Ectodermal cell (in vitro differentiated cells): Measurements from ENCODE around the gene URI1. TPM values are rescaled to one million over a fixed set of nuclear protein-coding genes. Genes with fewer than 3 reads are reported as not detected.
A peak's percentile ranks its signal among the peaks of the same experiment; 100 is the strongest.
"Not testable (repeated sequence)": the region's sequence is repeated elsewhere in the genome, so short reads cannot be mapped to it uniquely, and the experiment has no call there.

ENCODE experiments used
- H3K27ac ChIP-seq: 2 replicates; pipeline ENCODE4 v1.7.0; 2013; ENCODE audit warnings: mild to moderate bottlenecking, low read depth, low read length; ENCODE audit not compliant: insufficient read depth, poor library complexity, severe bottlenecking
- H3K27me3 ChIP-seq: 2 replicates; pipeline ENCODE4 v1.7.0; 2013; ENCODE audit warnings: mild to moderate bottlenecking, low read length; ENCODE audit not compliant: insufficient read depth, control insufficient read depth, poor library complexity, severe bottlenecking
- H3K36me3 ChIP-seq: one replicate; pipeline ENCODE4 v1.7.0; 2013; ENCODE audit warnings: low read length; ENCODE audit not compliant: control insufficient read depth, insufficient read depth
- H3K4me1 ChIP-seq: one replicate; pipeline ENCODE4 v1.7.0; 2013; ENCODE audit warnings: low read length; ENCODE audit not compliant: control insufficient read depth, insufficient read depth
- H3K4me3 ChIP-seq: 2 replicates; pipeline ENCODE4 v1.7.0; 2013; ENCODE audit warnings: low read depth, low read length, control low read depth; ENCODE audit not compliant: insufficient read depth
- H3K9me3 ChIP-seq: 2 replicates; pipeline ENCODE4 v1.7.0; 2013; ENCODE audit warnings: mild to moderate bottlenecking, low read length, moderate library complexity; ENCODE audit not compliant: control insufficient read depth
- WGBS, 2 experiments: methylation state at CpG; one replicate each; pipeline ENCODE4 v1.1.7; 2013; ENCODE audit warnings: missing lambda C conversion rate in 2 of 2; 5-methylcytosine and 5-hydroxymethylcytosine counted together
- polyA plus RNA-seq, 4 experiments: library from polyadenylated mRNA; stranded (reverse); fragments of 50-300 nt; gene quantifications; one replicate each; pipeline ENCODE4 v1.2.3, GENCODE V29; 2013

The URI1 gene
- polyA plus RNA-seq (2013, experiment 1 of 4), result 72.0 TPM
- polyA plus RNA-seq (2013, experiment 2 of 4), result 71.7 TPM
- polyA plus RNA-seq (2013, experiment 3 of 4), result 57.4 TPM
- 60.4 TPM for polyA plus RNA-seq (2013, experiment 4 of 4)

- Histone ChIP-seq H3K27ac (no peak within 1 kb of the TSS), H3K36me3 (no peaks in the 10 kb centered on the region), H3K9me3 (no peaks in the 10 kb centered on the region), H3K4me3 (peak within 1 kb of the TSS; percentile 70), H3K27me3 (peaks cover 12% of the 10 kb centered on the region), H3K4me1 (peaks cover 6% of the 10 kb centered on the region)
- 1% methylated on average over 56 to 59 of the region's 59 CpGs for WGBS, 2 experiments
Measured at GRCh38 chr19:29941828-29942403, at the start of gene URI1. TSS of gene URI1 (plus strand) at chr19:29942239. CDS start at chr19:29942548, 309 bp downstream.

GRCh38 chr19:29893606-29894284 is 48.3 kb upstream of the URI1 start:
- H3K36me3 ChIP-seq, result no peaks in the 10 kb centered on the region
- no peak overlapping the region for H3K27ac ChIP-seq
- WGBS, 2 experiments, result 88 to 89% methylated on average over 11 of the region's 11 CpGs
- no peak overlapping the region for H3K4me3 ChIP-seq
- H3K27me3 ChIP-seq, result no peaks in the 10 kb centered on the region
- no peaks in the 10 kb centered on the region for H3K4me1 ChIP-seq
- no peaks in the 10 kb centered on the region for H3K9me3 ChIP-seq

GRCh38 chr19:29896802-29897201 is 45.2 kb upstream of the URI1 start:
- H3K9me3 ChIP-seq, result no peaks in the 10 kb centered on the region
- no peaks in the 10 kb centered on the region for H3K4me1 ChIP-seq
- WGBS, 2 experiments, result 93 to 96% methylated on average over 6 of the region's 6 CpGs
- H3K27ac ChIP-seq, result no peak overlapping the region
- H3K36me3 ChIP-seq, result no peaks in the 10 kb centered on the region
- H3K4me3 ChIP-seq, result no peak overlapping the region
- H3K27me3 ChIP-seq, result no peaks in the 10 kb centered on the region

- Histone ChIP-seq H3K27me3 (no peaks in the 10 kb centered on the region), H3K9me3 (no peaks in the 10 kb centered on the region), H3K4me3 (no peak overlapping the region), H3K4me1 (no peaks in the 10 kb centered on the region), H3K27ac (no peak overlapping the region), H3K36me3 (no peaks in the 10 kb centered on the region)
- 84 to 97% methylated on average over 2 to 3 of the region's 3 CpGs for WGBS, 2 experiments
Measured at GRCh38 chr19:29897466-29897865, 44.6 kb upstream of the URI1 start.

GRCh38 chr19:29904017-29904416 is 38.0 kb upstream of the URI1 start:
- no peak overlapping the region for H3K4me3 ChIP-seq
- 58 to 77% methylated on average over 2 of the region's 2 CpGs for WGBS, 2 experiments
- no peaks in the 10 kb centered on the region for H3K36me3 ChIP-seq
- no peaks in the 10 kb centered on the region for H3K9me3 ChIP-seq
- H3K4me1 ChIP-seq, result no peaks in the 10 kb centered on the region
- H3K27me3 ChIP-seq, result no peaks in the 10 kb centered on the region
- H3K27ac ChIP-seq, result no peak overlapping the region

- no peaks in the 10 kb centered on the region for H3K9me3 ChIP-seq
- 79 to 82% methylated on average over 18 of the region's 18 CpGs for whole genome bisulfite sequencing, 2 experiments
- H3K4me3 ChIP-seq, result no peak overlapping the region
- H3K27me3 ChIP-seq, result no peaks in the 10 kb centered on the region
- H3K36me3 ChIP-seq, result no peaks in the 10 kb centered on the region
- no peak overlapping the region for H3K27ac ChIP-seq
- no peaks in the 10 kb centered on the region for H3K4me1 ChIP-seq
Measured at GRCh38 chr19:29908963-29909944, 32.8 kb upstream of the URI1 start.

- Histone ChIP-seq H3K27ac (no peak overlapping the region), H3K36me3 (no peaks in the 10 kb centered on the region), H3K27me3 (no peaks in the 10 kb centered on the region), H3K4me3 (no peak overlapping the region), H3K4me1 (no peaks in the 10 kb centered on the region), H3K9me3 (no peaks in the 10 kb centered on the region)
- 76 to 81% methylated on average over 3 of the region's 3 CpGs for WGBS, 2 experiments
Measured at GRCh38 chr19:29914933-29915332, 27.1 kb upstream of the URI1 start.

- not testable (repeated sequence) for H3K36me3 ChIP-seq, H3K27ac ChIP-seq, H3K4me3 ChIP-seq, H3K27me3 ChIP-seq, H3K9me3 ChIP-seq, H3K4me1 ChIP-seq
- 71 to 100% methylated on average over 1 of the region's 2 CpGs for WGBS, 2 experiments
Measured at GRCh38 chr19:29915832-29916231, 26.2 kb upstream of the URI1 start.

- WGBS, 2 experiments, result 86 to 90% methylated on average over 7 of the region's 7 CpGs
- Histone ChIP-seq H3K27me3 (no peaks in the 10 kb centered on the region), H3K9me3 (no peaks in the 10 kb centered on the region), H3K27ac (no peak overlapping the region), H3K4me3 (no peak overlapping the region), H3K36me3 (no peaks in the 10 kb centered on the region), H3K4me1 (no peaks in the 10 kb centered on the region)
Measured at GRCh38 chr19:29917911-29918310, 24.1 kb upstream of the URI1 start.

GRCh38 chr19:29918891-29919290 is 23.1 kb upstream of the URI1 start:
- no peak overlapping the region for H3K4me3 ChIP-seq
- no peaks in the 10 kb centered on the region for H3K9me3 ChIP-seq
- H3K27ac ChIP-seq, result no peak overlapping the region
- 93 to 94% methylated on average over 6 of the region's 6 CpGs for WGBS, 2 experiments
- H3K36me3 ChIP-seq, result no peaks in the 10 kb centered on the region
- no peaks in the 10 kb centered on the region for H3K4me1 ChIP-seq
- no peaks in the 10 kb centered on the region for H3K27me3 ChIP-seq
